Transverse colon (tissue), 4 donors: ENCODE measurements around the gene TPCN2. TPM values are rescaled to one million over a fixed set of nuclear protein-coding genes. Genes with fewer than 3 reads are reported as not detected.

Experiments used
- DNase-seq: peaks from one replicate; pipeline ENCODE4 v3.0.0-alpha.2; 2019
- H3K27ac ChIP-seq, 4 donors: fragments of 200-600 bp; sonication (generic); 2 replicates each; pipeline ENCODE4 v1.5.1; 2016 to 2018; ENCODE audit warnings: inconsistent platforms in 4 of 4
- H3K27me3 ChIP-seq: fragments of 200-600 bp; sonication (generic); 2 replicates; pipeline ENCODE4 v1.5.1; 2017; ENCODE audit warnings: inconsistent platforms
- H3K36me3 ChIP-seq, 4 donors: fragments of 200-600 bp; sonication (generic); 2 replicates each; pipeline ENCODE4 v1.5.1; 2017 to 2019; ENCODE audit warnings: inconsistent platforms in 4 of 4
- H3K4me1 ChIP-seq, 4 donors: fragments of 200-600 bp; sonication (generic); 2 replicates each; pipeline ENCODE4 v1.5.1; 2017 to 2020; ENCODE audit warnings: inconsistent platforms in 4 of 4
- H3K4me3 ChIP-seq, 4 donors: fragments of 200-600 bp; sonication (generic); 1 replicate in 1 of 4; 2 replicates in 3 of 4; pipeline versions ENCODE4 v1.5.1 to v1.6.1; 2017 to 2019; ENCODE audit warnings: inconsistent platforms in 4 of 4
- H3K9me3 ChIP-seq, 2 donors: fragments of 200-600 bp; sonication (generic); 2 replicates each; pipeline ENCODE4 v1.5.1; 2017 to 2019; ENCODE audit warnings: inconsistent platforms in 2 of 2
- EP300 ChIP-seq: sonication (generic); formaldehyde crosslinking; IDR thresholded peaks from one replicate; pipeline ENCODE4 v1.6.1; 2017; ENCODE audit warnings: antibody characterized with exemption, low read depth
- POLR2A ChIP-seq: fragments of 450-650 bp; IDR thresholded peaks from one replicate; pipeline ENCODE4 v1.6.1; 2016; ENCODE audit warnings: antibody characterized with exemption, mild to moderate bottlenecking, moderate library complexity
- POLR2AphosphoS5 ChIP-seq, 3 donors: sonication (generic); formaldehyde crosslinking; IDR thresholded peaks; one replicate each; pipeline ENCODE4 v1.6.1; 2016; ENCODE audit warnings: antibody characterized with exemption in 3 of 3
- WGBS, 2 donors: methylation state at CpG; one replicate each; pipeline ENCODE4 v1.1.5; 2018; ENCODE audit warnings: low coverage in 1 of 2; 5-methylcytosine and 5-hydroxymethylcytosine counted together
- in situ Hi-C, 4 donors: fragments of 200-750 bp; cut with MboI; loops; one replicate each; pipeline versions ENCODE4 v1.15.0 to v1.15.1; 2017; ENCODE audit warnings: low sequenced_read_pairs in 3 of 4, low pct_ligation_motif_present in 1 of 4, low pct_unique_long_range_greater_than_20kb in 1 of 4
- intact Hi-C: fragments of 100-400 bp; cut with DNase I; formaldehyde crosslinking; loops from one replicate; pipeline ENCODE4 v1.15.1; 2023; ENCODE audit warnings: low total_unique reads
- total RNA-seq, 4 donors: library from RNA; depleted of rRNA; stranded (reverse); fragments of >200 nt; gene quantifications; one replicate each; pipeline ENCODE4 v1.1.0, GENCODE V29; 2016
- TF ChIP-seq, protein P1 (sequence below), 5 experiments: fragments of 200-600 bp in 3 of 5; fragments of 450-650 bp in 2 of 5; sonication (generic) in 3 of 5; IDR thresholded peaks; 1 replicate in 2 of 5; 2 replicates in 3 of 5; pipeline ENCODE4 v1.5.1; 2016 to 2017; ENCODE audit warnings: antibody characterized with exemption in 5 of 5, inconsistent platforms in 3 of 5, mild to moderate bottlenecking in 2 of 5, moderate library complexity in 1 of 5

TPCN2 gene
- total RNA-seq, 4 donors from 2014 or later = 16.8 to 25.4 (median 20.7) TPM

DNA sequence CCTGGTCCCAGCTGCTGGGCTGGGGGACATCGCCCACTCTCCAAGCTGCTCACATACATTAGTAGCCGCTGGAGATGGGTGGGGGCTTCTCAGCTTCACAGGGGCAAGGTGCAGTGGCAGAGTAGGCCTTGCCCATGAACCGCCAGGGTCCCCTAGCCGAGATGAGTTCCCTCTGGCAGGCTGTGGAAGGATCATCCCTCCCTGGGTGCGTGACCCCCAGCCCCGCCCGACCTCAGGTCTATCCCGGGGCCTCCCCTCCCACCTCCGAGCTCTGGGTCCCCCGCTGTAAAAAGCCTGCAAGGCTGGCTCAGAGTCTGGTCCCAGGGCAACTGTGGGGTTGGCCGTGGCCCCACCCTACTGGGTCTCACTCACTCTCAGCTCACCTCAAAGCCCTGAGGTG is 15.3 kb upstream of the TPCN2 start:
- no peak for DNase-seq
- Histone ChIP-seq H3K36me3 (no peaks in the 10 kb centered on the region), H3K9me3 (no peaks in the 10 kb centered on the region), H3K4me1 (peaks cover 0 to 7% (median 3%) of the 10 kb centered on the region in 4 donors), H3K27me3 (no peaks in the 10 kb centered on the region), H3K27ac (no peak overlapping the region), H3K4me3 (no peak overlapping the region)
- TF ChIP-seq POLR2A (no peak), POLR2AphosphoS5 (IDR thresholded peaks at IDR 0.05) (no peak), EP300 (no peak)
- TF ChIP-seq, protein P1, sequence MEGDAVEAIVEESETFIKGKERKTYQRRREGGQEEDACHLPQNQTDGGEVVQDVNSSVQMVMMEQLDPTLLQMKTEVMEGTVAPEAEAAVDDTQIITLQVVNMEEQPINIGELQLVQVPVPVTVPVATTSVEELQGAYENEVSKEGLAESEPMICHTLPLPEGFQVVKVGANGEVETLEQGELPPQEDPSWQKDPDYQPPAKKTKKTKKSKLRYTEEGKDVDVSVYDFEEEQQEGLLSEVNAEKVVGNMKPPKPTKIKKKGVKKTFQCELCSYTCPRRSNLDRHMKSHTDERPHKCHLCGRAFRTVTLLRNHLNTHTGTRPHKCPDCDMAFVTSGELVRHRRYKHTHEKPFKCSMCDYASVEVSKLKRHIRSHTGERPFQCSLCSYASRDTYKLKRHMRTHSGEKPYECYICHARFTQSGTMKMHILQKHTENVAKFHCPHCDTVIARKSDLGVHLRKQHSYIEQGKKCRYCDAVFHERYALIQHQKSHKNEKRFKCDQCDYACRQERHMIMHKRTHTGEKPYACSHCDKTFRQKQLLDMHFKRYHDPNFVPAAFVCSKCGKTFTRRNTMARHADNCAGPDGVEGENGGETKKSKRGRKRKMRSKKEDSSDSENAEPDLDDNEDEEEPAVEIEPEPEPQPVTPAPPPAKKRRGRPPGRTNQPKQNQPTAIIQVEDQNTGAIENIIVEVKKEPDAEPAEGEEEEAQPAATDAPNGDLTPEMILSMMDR (IDR thresholded peaks at IDR 0.05) = no peak
- 74% methylated on average over 6 of the region's 11 CpGs; no CpG with 5 or more reads in 1 of the 2 donors for WGBS, 2 donors
- intact Hi-C loops (no loop called here), in situ Hi-C loops (no loop called here)

DNA sequence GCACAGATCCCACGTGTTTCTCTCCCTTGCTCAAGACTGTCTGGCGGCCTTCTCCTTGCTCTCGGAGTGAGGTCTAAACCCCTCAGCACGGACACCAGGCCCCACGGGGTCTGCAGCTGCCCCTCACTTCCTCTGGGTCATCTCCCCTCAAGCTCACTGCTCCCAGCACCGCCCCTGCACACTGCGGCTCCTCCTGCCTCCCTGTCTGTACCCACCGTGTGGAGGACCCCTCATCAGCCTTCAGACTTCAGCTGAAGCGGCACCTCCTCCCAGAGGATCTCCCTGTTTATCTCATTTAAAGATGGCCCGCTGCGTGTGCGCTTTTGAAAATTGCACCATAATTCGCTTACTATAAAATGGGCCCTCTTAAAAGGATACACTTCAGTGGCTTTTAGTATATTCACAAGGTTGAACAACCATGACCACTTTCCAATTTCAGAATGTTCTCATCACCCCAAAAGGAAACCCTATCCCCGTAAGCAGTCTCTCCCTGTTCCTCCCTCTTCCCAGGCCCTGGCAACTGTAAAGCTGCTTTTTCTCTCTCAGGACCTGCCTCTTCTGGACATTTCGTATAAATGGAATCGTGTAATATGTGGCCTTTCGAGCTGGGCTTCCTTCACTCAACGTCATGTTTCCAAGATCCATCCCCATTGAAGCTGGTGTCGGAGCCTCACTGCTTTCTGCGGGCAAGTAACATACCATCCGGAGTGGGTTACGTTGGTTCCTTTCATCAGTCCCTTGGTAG is 14.4 kb upstream of the TPCN2 start:
- WGBS, 2 donors = 83 to 84% methylated on average over 17 to 22 of the region's 22 CpGs
- Histone ChIP-seq H3K36me3 (no peaks in the 10 kb centered on the region), H3K9me3 (no peaks in the 10 kb centered on the region), H3K4me3 (no peak overlapping the region), H3K27me3 (no peaks in the 10 kb centered on the region), H3K27ac (peak overlapping the region; percentile 41 to 79 (median 62)), H3K4me1 (peaks cover 0 to 7% (median 3%) of the 10 kb centered on the region in 4 donors)
- TF ChIP-seq POLR2AphosphoS5 (IDR thresholded peaks at IDR 0.05) (no peak), EP300 (no peak), POLR2A (no peak)
- TF ChIP-seq, protein P1 (IDR thresholded peaks at IDR 0.05) = no peak
- intact Hi-C loops (no loop called here), in situ Hi-C loops (no loop called here)
- DNase-seq = no peak

DNA sequence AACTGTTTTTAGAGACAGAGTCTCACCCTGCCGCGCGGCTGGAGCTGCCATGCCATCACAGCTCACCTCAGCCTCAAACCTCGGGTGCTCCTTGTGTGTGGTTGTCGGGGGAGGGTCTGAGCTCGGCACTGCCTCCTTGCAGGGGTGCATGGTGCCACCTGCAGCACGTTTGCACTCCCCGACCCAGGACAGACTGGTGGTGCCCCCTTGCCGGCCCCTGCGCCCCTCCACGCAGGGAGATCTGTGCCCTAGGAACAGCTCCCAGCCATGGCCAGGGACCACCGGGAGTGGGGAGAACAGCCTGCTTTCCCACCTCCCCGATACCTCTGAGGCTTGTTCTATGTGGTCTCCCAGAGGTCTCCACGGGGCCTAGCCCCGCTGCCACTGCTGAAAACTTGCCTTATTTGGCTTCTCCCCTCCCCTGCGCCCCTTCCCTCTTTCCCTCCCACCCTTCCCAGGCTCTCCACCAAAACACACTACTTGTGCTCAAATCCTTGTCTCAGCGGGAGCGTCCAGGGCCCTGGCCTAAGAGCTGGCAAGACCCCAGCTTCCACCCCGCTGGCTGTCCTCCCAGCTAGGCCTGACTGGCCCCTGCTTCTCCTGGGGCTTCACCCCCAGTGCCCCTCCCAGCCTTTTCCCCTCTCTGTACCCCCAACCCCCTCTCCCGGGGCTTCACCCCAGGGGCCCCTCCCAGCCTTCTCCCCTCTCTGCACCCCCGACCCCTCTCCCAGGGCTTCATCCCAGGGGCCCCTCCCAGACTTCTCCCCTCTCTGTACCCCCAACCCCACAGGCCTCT is 13.4 kb upstream of the TPCN2 start:
- in situ Hi-C loops (no loop called here), intact Hi-C loops (no loop called here)
- Histone ChIP-seq H3K27ac (peak overlapping the region; percentile 41 to 79 (median 62)), H3K36me3 (no peaks in the 10 kb centered on the region), H3K27me3 (no peaks in the 10 kb centered on the region), H3K4me3 (no peak overlapping the region), H3K4me1 (peaks cover 0 to 7% (median 3%) of the 10 kb centered on the region in 4 donors), H3K9me3 (no peaks in the 10 kb centered on the region)
- DNase-seq = no peak
- 69 to 80% methylated on average over 1 to 21 of the region's 21 CpGs for WGBS, 2 donors
- TF ChIP-seq POLR2A (no peak), EP300 (no peak), POLR2AphosphoS5 (IDR thresholded peaks at IDR 0.05) (no peak)
- TF ChIP-seq, protein P1 (IDR thresholded peaks at IDR 0.05) = no peak

DNA sequence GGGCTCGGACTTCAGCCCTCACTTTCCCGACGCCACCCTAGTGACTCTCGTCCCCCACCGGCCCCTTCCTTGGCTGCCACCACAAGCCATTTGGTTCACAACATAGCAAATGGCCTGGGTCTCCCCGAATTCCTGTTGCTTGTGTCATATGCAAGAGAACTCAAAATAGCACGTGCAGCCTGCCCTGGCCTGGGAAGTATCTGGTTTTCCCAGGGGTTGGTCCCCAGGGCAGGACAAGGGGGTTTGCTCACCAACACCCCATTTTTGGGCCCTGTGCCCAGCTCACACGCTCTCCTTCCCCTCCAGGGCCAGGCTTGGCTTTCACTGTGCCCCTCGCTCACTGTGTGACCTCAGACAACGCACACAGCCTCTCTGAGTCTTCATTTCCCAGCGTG is 12.8 kb upstream of the TPCN2 start:
- no peaks in the 10 kb centered on the region for H3K9me3 ChIP-seq
- WGBS, 2 donors = 77% methylated on average over 10 of the region's 11 CpGs; no CpG with 5 or more reads in 1 of the 2 donors
- H3K36me3 ChIP-seq = no peaks in the 10 kb centered on the region
- TF ChIP-seq POLR2A (no peak), POLR2AphosphoS5 (IDR thresholded peaks at IDR 0.05) (peak in 1 of 3 donors; percentile 22)
- H3K27me3 ChIP-seq = no peaks in the 10 kb centered on the region
- no peak overlapping the region for H3K4me3 ChIP-seq
- in situ Hi-C loops = no loop called here
- intact Hi-C loops = no loop called here
- H3K4me1 ChIP-seq = peaks cover 0 to 7% (median 3%) of the 10 kb centered on the region in 4 donors
- no peak for DNase-seq
- H3K27ac ChIP-seq = peak overlapping the region; percentile 41 to 79 (median 62)
